SK-N-SH treated with all-trans-retinoic acid at 6 μM for 48 hours (cell line): ENCODE results near the gene CEPT1.
A peak's percentile ranks its signal among the peaks of the same experiment; 100 is the strongest.

Experiments used
- ATAC-seq: fragments of 200-7000 bp; cut with Tn5 transposase; 3 replicates; pipeline ENCODE4 v1.9.1; 2020; ENCODE audit warnings: mild to moderate bottlenecking, moderate library complexity
- ARNTL ChIP-seq: fragments of 450-650 bp; formaldehyde crosslinking; IDR thresholded peaks from 2 replicates; pipeline ENCODE4 v1.5.0; 2020; ENCODE audit warnings: low read depth, mild to moderate bottlenecking, moderate library complexity, borderline replicate concordance
- BACH2 ChIP-seq: fragments of 250-450 bp; sonication (Bioruptor Pico); IDR thresholded peaks from 2 replicates; pipeline ENCODE4 v1.9.0; 2021; ENCODE audit warnings: mild to moderate bottlenecking, borderline replicate concordance
- CSDC2 ChIP-seq: fragments of 250-450 bp; sonication (Bioruptor Pico); IDR thresholded peaks from 2 replicates; pipeline ENCODE4 v1.5.0; 2020; ENCODE audit warnings: mild to moderate bottlenecking, moderate library complexity
- CSRNP3 ChIP-seq: fragments of 250-450 bp; sonication (Bioruptor Pico); IDR thresholded peaks from 2 replicates; pipeline ENCODE4 v1.5.1; 2021; ENCODE audit warnings: mild to moderate bottlenecking, moderate library complexity
- ESRRG ChIP-seq: fragments of 250-450 bp; sonication (Bioruptor Pico); IDR thresholded peaks from 2 replicates; pipeline ENCODE4 v1.6.1; 2021; ENCODE audit warnings: mild to moderate bottlenecking
- GLIS3 ChIP-seq: fragments of 250-450 bp; sonication (Bioruptor Pico); IDR thresholded peaks from 2 replicates; pipeline ENCODE4 v1.5.0; 2020; ENCODE audit warnings: mild to moderate bottlenecking, moderate library complexity
- ISL1 ChIP-seq: fragments of 250-450 bp; sonication (Bioruptor Pico); IDR thresholded peaks from 2 replicates; pipeline ENCODE4 v2.1.2; 2022; ENCODE audit warnings: mild to moderate bottlenecking, moderate library complexity
- OSR1 ChIP-seq: fragments of 250-450 bp; sonication (Bioruptor Pico); IDR thresholded peaks from 2 replicates; pipeline ENCODE4 v1.8.0; 2022; ENCODE audit warnings: moderate library complexity, mild to moderate bottlenecking, inconsistent platforms
- PATZ1 ChIP-seq: fragments of 250-450 bp; sonication (Bioruptor Pico); IDR thresholded peaks from 2 replicates; pipeline ENCODE4 v1.8.0; 2020; ENCODE audit warnings: mild to moderate bottlenecking, moderate library complexity, borderline replicate concordance
- POU6F1 ChIP-seq: fragments of 250-450 bp; sonication (Bioruptor Pico); IDR thresholded peaks from 2 replicates; pipeline ENCODE4 v1.8.0; 2021; ENCODE audit warnings: low read depth, mild to moderate bottlenecking, moderate library complexity, borderline replicate concordance
- PPARA ChIP-seq: fragments of 250-450 bp; sonication (Bioruptor Pico); IDR thresholded peaks from 2 replicates; pipeline ENCODE4 v1.5.0; 2020; ENCODE audit warnings: mild to moderate bottlenecking, borderline replicate concordance
- RARB ChIP-seq: fragments of 250-450 bp; sonication (Bioruptor Pico); IDR thresholded peaks from 2 replicates; pipeline ENCODE4 v1.8.0; 2021; ENCODE audit warnings: mild to moderate bottlenecking, moderate library complexity
- SNAI2 ChIP-seq: fragments of 250-450 bp; sonication (Bioruptor Pico); IDR thresholded peaks from 2 replicates; pipeline ENCODE4 v1.5.0; 2020; ENCODE audit warnings: mild to moderate bottlenecking, moderate library complexity
- TCF4 ChIP-seq: fragments of 250-450 bp; sonication (Bioruptor Pico); IDR thresholded peaks from 2 replicates; pipeline ENCODE4 v1.8.0; 2021; ENCODE audit warnings: mild to moderate bottlenecking, moderate library complexity, borderline replicate concordance
- TOX ChIP-seq: fragments of 250-450 bp; sonication (Bioruptor Pico); IDR thresholded peaks from 2 replicates; pipeline ENCODE4 v1.8.0; 2021; ENCODE audit warnings: mild to moderate bottlenecking, moderate library complexity, borderline replicate concordance
- ZC3H10 ChIP-seq: fragments of 250-450 bp; sonication (Bioruptor Pico); IDR thresholded peaks from 2 replicates; pipeline ENCODE4 v1.5.1; 2021; ENCODE audit warnings: mild to moderate bottlenecking, moderate library complexity
- ZFP3 ChIP-seq: fragments of 250-450 bp; sonication (Bioruptor Pico); IDR thresholded peaks from 2 replicates; pipeline ENCODE4 v1.5.0; 2020; ENCODE audit warnings: mild to moderate bottlenecking, moderate library complexity
- ZNF565 ChIP-seq: fragments of 450-650 bp; formaldehyde crosslinking; conservative IDR thresholded peaks from 2 replicates; pipeline ENCODE4 v1.5.0; 2020; ENCODE audit warnings: low read depth, mild to moderate bottlenecking, moderate library complexity
- ZNF70 ChIP-seq: fragments of 450-650 bp; formaldehyde crosslinking; IDR thresholded peaks from 2 replicates; pipeline ENCODE4 v1.5.0; 2020; ENCODE audit warnings: mild to moderate bottlenecking, moderate library complexity
- ZNF8 ChIP-seq: fragments of 450-650 bp; formaldehyde crosslinking; IDR thresholded peaks from 2 replicates; pipeline ENCODE4 v1.5.0; 2020; ENCODE audit warnings: mild to moderate bottlenecking, moderate library complexity
- TF ChIP-seq, protein P1 (sequence below): fragments of 250-450 bp; sonication (Bioruptor Pico); IDR thresholded peaks from 2 replicates; pipeline ENCODE4 v1.5.1; 2020; ENCODE audit warnings: low read depth, mild to moderate bottlenecking, moderate library complexity

Gene CEPT1

DNA sequence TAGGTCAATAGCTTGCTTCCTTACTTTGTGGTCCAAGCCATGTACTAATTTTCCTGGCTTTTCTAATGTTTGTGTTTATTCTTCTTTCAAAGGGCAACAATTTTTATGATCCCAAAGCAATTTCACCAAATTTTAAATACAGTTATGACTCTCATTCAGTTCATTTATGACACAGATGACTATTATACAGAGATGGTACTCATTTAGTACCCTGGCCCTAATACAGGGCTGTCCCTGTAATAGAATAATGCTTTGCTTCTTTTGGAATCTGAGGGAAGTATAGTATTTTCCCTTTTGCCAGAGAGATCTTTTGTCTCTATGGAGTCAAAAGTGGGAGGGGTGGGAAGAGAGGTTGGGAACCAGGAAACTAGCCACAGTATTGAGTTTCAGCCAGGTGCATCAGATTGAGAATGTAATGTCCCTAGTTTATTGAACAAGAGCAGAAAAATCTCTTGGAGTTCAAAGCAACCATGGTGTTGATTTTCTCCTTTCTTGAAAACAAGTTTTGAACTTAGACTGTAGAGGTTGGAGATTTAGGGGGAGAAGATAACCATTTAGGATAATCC is 40.0 kb downstream of the CEPT1 start (continued):
- TF ChIP-seq POU6F1 (CRISPR knock-in tag) (no peak), CSDC2 (CRISPR knock-in tag) (no peak), ISL1 (CRISPR knock-in tag) (no peak), OSR1 (CRISPR knock-in tag) (no peak), ZNF8 (no peak), SNAI2 (CRISPR knock-in tag) (no peak), ZFP3 (CRISPR knock-in tag) (no peak), GLIS3 (CRISPR knock-in tag) (no peak)

DNA sequence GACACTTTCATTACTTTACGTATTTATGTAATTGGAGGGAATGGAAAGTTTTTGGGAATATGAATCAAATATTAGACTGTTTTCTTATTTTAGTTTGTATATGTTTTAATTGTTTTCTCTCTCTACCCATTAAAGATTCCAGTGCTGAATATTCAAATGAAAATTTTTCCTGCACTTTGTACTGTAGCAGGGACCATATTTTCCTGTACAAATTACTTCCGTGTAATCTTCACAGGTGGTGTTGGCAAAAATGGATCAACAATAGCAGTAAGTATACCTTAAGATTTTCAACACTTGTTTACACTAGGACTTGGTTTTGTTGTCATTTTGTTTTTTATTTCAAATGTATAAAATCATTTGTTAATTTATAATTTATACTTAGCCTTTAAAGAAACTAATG is 42.0 kb downstream of the CEPT1 start:
- no peak for TF ChIP-seq TCF4 (CRISPR knock-in tag)
- no peak for TF ChIP-seq ZNF8
- TF ChIP-seq, protein P1, sequence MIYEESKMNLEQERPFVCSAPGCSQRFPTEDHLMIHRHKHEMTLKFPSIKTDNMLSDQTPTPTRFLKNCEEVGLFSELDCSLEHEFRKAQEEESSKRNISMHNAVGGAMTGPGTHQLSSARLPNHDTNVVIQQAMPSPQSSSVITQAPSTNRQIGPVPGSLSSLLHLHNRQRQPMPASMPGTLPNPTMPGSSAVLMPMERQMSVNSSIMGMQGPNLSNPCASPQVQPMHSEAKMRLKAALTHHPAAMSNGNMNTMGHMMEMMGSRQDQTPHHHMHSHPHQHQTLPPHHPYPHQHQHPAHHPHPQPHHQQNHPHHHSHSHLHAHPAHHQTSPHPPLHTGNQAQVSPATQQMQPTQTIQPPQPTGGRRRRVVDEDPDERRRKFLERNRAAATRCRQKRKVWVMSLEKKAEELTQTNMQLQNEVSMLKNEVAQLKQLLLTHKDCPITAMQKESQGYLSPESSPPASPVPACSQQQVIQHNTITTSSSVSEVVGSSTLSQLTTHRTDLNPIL (CRISPR knock-in tag): no peak
- ATAC-seq: no peak

DNA sequence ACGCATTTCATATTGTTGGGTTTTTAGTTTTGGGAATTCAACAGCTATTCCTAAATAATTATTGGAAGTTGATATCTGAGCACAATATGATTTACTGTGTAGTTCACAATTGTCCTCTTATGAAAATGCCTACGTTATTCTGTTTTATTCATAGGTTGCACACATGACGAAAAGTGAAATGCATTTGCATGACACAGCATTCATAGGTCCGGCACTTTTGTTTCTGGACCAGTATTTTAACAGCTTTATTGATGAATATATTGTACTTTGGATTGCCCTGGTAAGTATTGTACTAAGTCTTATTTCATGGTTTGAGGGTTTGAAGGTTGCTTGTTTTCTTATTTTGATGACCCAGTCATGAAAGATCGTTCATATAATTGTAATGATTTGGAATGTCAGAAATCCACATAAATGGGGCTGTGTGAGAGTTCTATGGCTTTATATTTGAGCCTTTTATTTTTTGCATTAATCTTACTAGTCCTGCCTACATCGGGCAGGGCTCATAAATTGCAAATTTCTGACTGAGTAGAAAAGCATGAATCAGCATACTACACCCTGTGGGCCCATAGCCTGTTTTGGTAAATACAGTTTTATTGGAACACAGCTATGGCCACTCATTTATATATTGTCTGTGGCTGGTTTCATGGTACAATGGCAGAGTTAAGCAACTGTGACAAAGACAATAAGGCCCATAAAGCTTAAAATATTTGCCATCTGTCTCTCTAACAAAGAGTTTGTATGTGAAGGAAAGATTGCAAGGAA is 43.5 kb downstream of the CEPT1 start:
- ATAC-seq: no peak
- TF ChIP-seq TOX (CRISPR knock-in tag): no peak
- TF ChIP-seq, protein P1 (CRISPR knock-in tag): no peak

DNA sequence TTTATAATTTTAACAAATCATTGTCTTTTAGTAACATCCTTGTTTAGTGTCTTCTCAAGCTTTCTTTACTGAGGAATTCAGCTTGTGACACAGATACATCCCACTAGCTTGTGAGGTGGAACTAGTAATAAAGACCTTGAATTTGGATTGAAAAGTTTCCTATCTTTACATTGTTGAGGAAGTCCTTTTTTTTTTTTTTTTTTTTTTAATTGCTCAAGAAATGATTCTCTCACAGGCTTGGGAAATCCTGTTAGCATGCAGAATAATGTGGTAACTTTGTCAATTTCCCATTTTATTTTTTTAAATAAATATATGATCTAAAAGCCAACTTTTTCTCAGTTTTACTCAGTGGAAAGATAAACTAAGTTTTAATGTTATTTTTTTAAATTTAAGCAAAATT is 44.6 kb downstream of the CEPT1 start:
- no peak for ATAC-seq
- TF ChIP-seq OSR1 (CRISPR knock-in tag): no peak
- no peak for TF ChIP-seq CSDC2 (CRISPR knock-in tag)
- no peak for TF ChIP-seq ESRRG (CRISPR knock-in tag)
- no peak for TF ChIP-seq RARB (CRISPR knock-in tag)
- TF ChIP-seq BACH2 (CRISPR knock-in tag): no peak
- TF ChIP-seq TCF4 (CRISPR knock-in tag): no peak
- TF ChIP-seq PATZ1 (CRISPR knock-in tag): no peak
- no peak for TF ChIP-seq SNAI2 (CRISPR knock-in tag)
- TF ChIP-seq PPARA (CRISPR knock-in tag): no peak
- no peak for TF ChIP-seq CSRNP3 (CRISPR knock-in tag)
- TF ChIP-seq ARNTL: no peak

- peak; percentile 65 for ATAC-seq
- TF ChIP-seq ZNF70 (CRISPR knock-in tag) (no peak), ISL1 (CRISPR knock-in tag) (no peak), CSDC2 (CRISPR knock-in tag) (no peak), BACH2 (CRISPR knock-in tag) (no peak), PATZ1 (CRISPR knock-in tag) (no peak), SNAI2 (CRISPR knock-in tag) (no peak), PPARA (CRISPR knock-in tag) (no peak), ZNF8 (no peak), ZC3H10 (CRISPR knock-in tag) (no peak), TCF4 (CRISPR knock-in tag) (no peak), TOX (CRISPR knock-in tag) (no peak), GLIS3 (CRISPR knock-in tag) (no peak), ZNF565 (CRISPR knock-in tag) (no peak), ZFP3 (CRISPR knock-in tag) (no peak)
- TF ChIP-seq, protein P1 (CRISPR knock-in tag): no peak
These were observed 51.0 kb downstream of the CEPT1 start for GRCh38 chr1:111190931-111191451.
